Neural progenitor cell (in vitro differentiated cells): ENCODE measurements around the gene CIB2. TPM values are rescaled to one million over a fixed set of nuclear protein-coding genes. Genes with fewer than 3 reads are reported as not detected.

Source experiments
- DNase-seq: peaks from one replicate; pipeline ENCODE4 v3.0.0-alpha.2; 2016; ENCODE audit warnings: low spot score
- H2AFZ ChIP-seq: fragments of 200-600 bp; sonication (generic); replicated peaks from 2 replicates; pipeline ENCODE4 v1.6.1; 2016; ENCODE audit warnings: antibody characterized with exemption
- H3F3A ChIP-seq: fragments of 200-600 bp; sonication (generic); 2 replicates; pipeline ENCODE4 v1.6.1; 2016; ENCODE audit warnings: antibody characterized with exemption, low read depth
- H3K27ac ChIP-seq: fragments of 200-600 bp; sonication (generic); 2 replicates; pipeline ENCODE4 v1.5.1; 2016; ENCODE audit warnings: mild to moderate bottlenecking
- H3K27me3 ChIP-seq: fragments of 200-600 bp; sonication (generic); 2 replicates; pipeline ENCODE4 v1.6.1; 2016; ENCODE audit warnings: mild to moderate bottlenecking, moderate library complexity
- H3K36me3 ChIP-seq: fragments of 200-600 bp; sonication (generic); 2 replicates; pipeline ENCODE4 v1.5.1; 2016
- H3K4me1 ChIP-seq: fragments of 200-600 bp; sonication (generic); 2 replicates; pipeline ENCODE4 v1.6.1; 2016; ENCODE audit warnings: mixed run types
- H3K4me2 ChIP-seq: fragments of 200-600 bp; sonication (generic); 2 replicates; pipeline ENCODE4 v1.6.1; 2016
- H3K4me3 ChIP-seq: fragments of 200-600 bp; sonication (generic); 2 replicates; pipeline ENCODE4 v1.5.1; 2016
- H3K79me2 ChIP-seq: fragments of 200-600 bp; sonication (generic); 2 replicates; pipeline ENCODE4 v1.6.1; 2016; ENCODE audit warnings: low read depth
- H3K9ac ChIP-seq: fragments of 200-600 bp; sonication (generic); 2 replicates; pipeline ENCODE4 v1.6.1; 2016
- H3K9me3 ChIP-seq: fragments of 200-600 bp; sonication (generic); 2 replicates; pipeline ENCODE4 v1.5.1; 2016; ENCODE audit warnings: low read depth
- H4K20me1 ChIP-seq: fragments of 200-600 bp; sonication (generic); 2 replicates; pipeline ENCODE4 v1.6.1; 2016; ENCODE audit warnings: low read depth
- H3K27ac Mint-ChIP-seq: 3 replicates; pipeline ENCODE4 v1.8.0; 2021; ENCODE audit warnings: mixed read lengths
- H3K27me3 Mint-ChIP-seq: 2 replicates; pipeline ENCODE4 v1.8.0; 2022; ENCODE audit warnings: low read depth, mild to moderate bottlenecking, inconsistent platforms, moderate library complexity, mixed read lengths; ENCODE audit not compliant: insufficient read depth
- H3K36me3 Mint-ChIP-seq: 3 replicates; pipeline ENCODE4 v1.8.0; 2021; ENCODE audit warnings: mixed read lengths
- H3K4me1 Mint-ChIP-seq: 3 replicates; pipeline ENCODE4 v1.8.0; 2021; ENCODE audit warnings: mixed read lengths
- H3K4me3 Mint-ChIP-seq: 3 replicates; pipeline ENCODE4 v1.8.0; 2021; ENCODE audit warnings: mild to moderate bottlenecking, moderate library complexity, mixed read lengths
- H3K9me3 Mint-ChIP-seq: 3 replicates; pipeline ENCODE4 v1.8.0; 2020; ENCODE audit warnings: mixed read lengths
- CTCF ChIP-seq: fragments of 200-600 bp; sonication (generic); IDR thresholded peaks from 2 replicates; pipeline ENCODE4 v1.5.1; 2017; ENCODE audit warnings: antibody characterized with exemption, mild to moderate bottlenecking
- EZH2 ChIP-seq: fragments of 200-600 bp; sonication (generic); IDR thresholded peaks from 2 replicates; pipeline ENCODE4 v1.6.1; 2017; ENCODE audit warnings: antibody characterized with exemption, mild to moderate bottlenecking, moderate library complexity
- EZH2phosphoT487 ChIP-seq: fragments of 200-600 bp; sonication (generic); IDR thresholded peaks from 2 replicates; pipeline ENCODE4 v1.6.1; 2017; ENCODE audit warnings: antibody characterized with exemption
- total RNA-seq: library from RNA; depleted of rRNA; stranded (reverse); fragments of >200 nt; gene quantifications from 2 replicates; pipeline ENCODE4 v1.2.3, GENCODE V29; 2015; ENCODE audit warnings: low replicate concordance

CIB2 gene
- total RNA-seq, 1 donor from 2014 or later, result 40.6 TPM

- Mint-ChIP-seq H3K36me3 (no peaks in the 10 kb centered on the region), H3K4me3 (no peak overlapping the region), H3K9me3 (no peaks in the 10 kb centered on the region), H3K4me1 (peaks cover 26% of the 10 kb centered on the region), H3K27ac (no peak overlapping the region), H3K27me3 (no peaks in the 10 kb centered on the region)
- Histone ChIP-seq H3K4me3 (no peak overlapping the region), H3K27me3 (no peaks in the 10 kb centered on the region), H3K79me2 (peaks cover 32% of the 10 kb centered on the region), H3K4me1 (peaks cover 23% of the 10 kb centered on the region), H2AFZ (no peak overlapping the region), H3K36me3 (no peaks in the 10 kb centered on the region), H3F3A (peaks cover 6% of the 10 kb centered on the region), H3K27ac (no peak overlapping the region), H3K4me2 (no peak overlapping the region), H3K9me3 (no peaks in the 10 kb centered on the region), H4K20me1 (peaks cover 15% of the 10 kb centered on the region), H3K9ac (no peak overlapping the region)
- TF ChIP-seq EZH2phosphoT487, result no peak
- TF ChIP-seq CTCF, result no peak
- no peak for TF ChIP-seq EZH2
- DNase-seq, result no peak
Measured at GRCh38 chr15:78065973-78066946, 65.0 kb downstream of the CIB2 start.

GRCh38 chr15:78065284-78065872 is 65.9 kb downstream of the CIB2 start:
- no peak overlapping the region for H3K27ac ChIP-seq
- H3K4me1 Mint-ChIP-seq, result peaks cover 26% of the 10 kb centered on the region
- no peaks in the 10 kb centered on the region for H3K9me3 ChIP-seq
- no peaks in the 10 kb centered on the region for H3K36me3 Mint-ChIP-seq
- H3K27ac Mint-ChIP-seq, result no peak overlapping the region
- H3K36me3 ChIP-seq, result no peaks in the 10 kb centered on the region
- no peak for DNase-seq
- peaks cover 23% of the 10 kb centered on the region for H3K4me1 ChIP-seq
- peaks cover 33% of the 10 kb centered on the region for H3K79me2 ChIP-seq
- H3K4me2 ChIP-seq, result no peak overlapping the region
- no peak overlapping the region for H3K4me3 Mint-ChIP-seq
- no peaks in the 10 kb centered on the region for H3K27me3 Mint-ChIP-seq
- H2AFZ ChIP-seq, result no peak overlapping the region
- peaks cover 17% of the 10 kb centered on the region for H4K20me1 ChIP-seq
- H3K9ac ChIP-seq, result no peak overlapping the region
- H3F3A ChIP-seq, result peaks cover 6% of the 10 kb centered on the region
- TF ChIP-seq EZH2, result no peak
- TF ChIP-seq EZH2phosphoT487, result no peak
- TF ChIP-seq CTCF, result no peak
- no peak overlapping the region for H3K4me3 ChIP-seq
- H3K27me3 ChIP-seq, result no peaks in the 10 kb centered on the region
- no peaks in the 10 kb centered on the region for H3K9me3 Mint-ChIP-seq

GRCh38 chr15:78064544-78064943 is 66.7 kb downstream of the CIB2 start:
- no peaks in the 10 kb centered on the region for H3K36me3 Mint-ChIP-seq
- H3K4me1 ChIP-seq, result peaks cover 23% of the 10 kb centered on the region
- H3K79me2 ChIP-seq, result peaks cover 27% of the 10 kb centered on the region
- no peaks in the 10 kb centered on the region for H3K36me3 ChIP-seq
- H3K4me1 Mint-ChIP-seq, result peaks cover 26% of the 10 kb centered on the region
- peaks cover 17% of the 10 kb centered on the region for H4K20me1 ChIP-seq
- H3K4me3 Mint-ChIP-seq, result no peak overlapping the region
- H2AFZ ChIP-seq, result no peak overlapping the region
- H3K27ac Mint-ChIP-seq, result no peak overlapping the region
- H3K27ac ChIP-seq, result no peak overlapping the region
- peaks cover 6% of the 10 kb centered on the region for H3F3A ChIP-seq
- no peak for TF ChIP-seq CTCF
- no peak for TF ChIP-seq EZH2
- TF ChIP-seq EZH2phosphoT487, result no peak
- no peak overlapping the region for H3K9ac ChIP-seq
- H3K27me3 ChIP-seq, result no peaks in the 10 kb centered on the region
- no peak overlapping the region for H3K4me2 ChIP-seq
- H3K4me3 ChIP-seq, result no peak overlapping the region
- no peak for DNase-seq
- H3K9me3 ChIP-seq, result no peaks in the 10 kb centered on the region
- H3K27me3 Mint-ChIP-seq, result no peaks in the 10 kb centered on the region
- no peaks in the 10 kb centered on the region for H3K9me3 Mint-ChIP-seq
